ENCODE measurements around the gene MGST2.

The MGST2 gene

DNA sequence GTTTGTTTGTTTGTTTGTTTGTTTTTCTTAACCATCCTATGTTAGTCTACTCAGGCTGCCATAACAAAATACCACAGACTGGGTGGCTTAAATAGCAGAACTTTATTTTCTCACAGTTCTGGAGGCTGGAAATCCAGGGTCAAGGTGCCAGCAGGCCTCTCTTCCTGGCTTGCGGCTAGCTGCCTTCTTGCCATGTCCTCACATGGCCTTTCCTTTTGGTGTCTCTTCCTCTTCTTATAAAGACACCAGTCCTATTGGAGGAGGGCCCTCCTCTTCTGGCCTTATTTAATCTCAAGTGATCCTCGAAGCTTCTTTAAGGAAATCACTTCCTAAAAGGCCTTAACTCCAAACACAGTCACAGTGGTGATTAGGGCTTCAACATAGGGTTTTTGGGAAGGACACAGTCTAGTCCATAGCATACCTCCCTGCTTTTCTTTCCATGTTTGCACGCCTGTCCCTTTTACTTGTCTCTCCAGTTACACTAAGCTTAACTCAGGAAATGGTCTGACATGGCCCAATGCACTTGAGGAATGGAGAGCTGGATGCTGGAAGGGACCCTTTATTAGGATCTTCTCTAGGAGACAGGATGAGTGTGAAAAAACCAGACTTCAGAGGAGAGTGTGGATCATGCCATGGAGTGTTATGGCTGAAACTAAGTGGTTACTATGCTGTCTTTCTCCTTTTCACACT, 36.0 kb upstream of the MGST2 start:
- Histone ChIP-seq H3K9me3 (ENCODE audit: insufficient read depth, low read depth, low read length) (no peaks in the 10 kb centered on the region), H3K79me2 (ENCODE audit: control insufficient read depth, insufficient read depth, low read length, poor library complexity) (no peaks in the 10 kb centered on the region), H2BK120ac (ENCODE audit: insufficient read depth, low read length, poor library complexity) (no peak overlapping the region), H3K9ac (ENCODE audit: low read length) (no peak overlapping the region), H3K4ac (ENCODE audit: low read depth, low read length) (no peak overlapping the region), H4K8ac (ENCODE audit: low read depth, low read length) (no peak overlapping the region), H2BK12ac (ENCODE audit: low read length) (no peak overlapping the region), H3K36me3 (ENCODE audit: control insufficient read depth in 1 of 2, insufficient read depth in 2 of 2, low read length in 2 of 2) (no peaks in the 10 kb centered on the region), H4K12ac (ENCODE audit: low read depth, low read length) (no peak overlapping the region), H3K79me1 (ENCODE audit: low read length) (no peaks in the 10 kb centered on the region), H3K4me1 (ENCODE audit: control insufficient read depth in 1 of 2, insufficient read depth in 2 of 2, low read length in 2 of 2) (peaks cover 2 to 9% of the 10 kb centered on the region in 2 experiments), H3K23ac (ENCODE audit: low read length) (no peak overlapping the region), H3K4me3 (ENCODE audit: low read depth, low read length) (no peak overlapping the region), H2BK5ac (ENCODE audit: low read depth, low read length, poor library complexity) (no peak overlapping the region), H2AFZ (ENCODE audit: insufficient read depth, low read length, poor library complexity) (no peak overlapping the region), H3K27me3 (ENCODE audit: insufficient read depth, low read length) (no peaks in the 10 kb centered on the region), H4K91ac (ENCODE audit: low read depth, low read length) (no peak overlapping the region), H3K27ac (ENCODE audit: low read depth, low read length) (no peak overlapping the region), H3K4me2 (ENCODE audit: low read length) (no peak overlapping the region), H3K18ac (ENCODE audit: low read length) (no peak overlapping the region), H2AK5ac (ENCODE audit: low read length) (no peak overlapping the region), H3K14ac (ENCODE audit: low read length) (no peak overlapping the region)
- no CpG with 5 or more reads among the region's 3 CpGs for WGBS (ENCODE audit: extremely low coverage, insufficient coverage, insufficient read length)
- no peak for DNase-seq

DNA sequence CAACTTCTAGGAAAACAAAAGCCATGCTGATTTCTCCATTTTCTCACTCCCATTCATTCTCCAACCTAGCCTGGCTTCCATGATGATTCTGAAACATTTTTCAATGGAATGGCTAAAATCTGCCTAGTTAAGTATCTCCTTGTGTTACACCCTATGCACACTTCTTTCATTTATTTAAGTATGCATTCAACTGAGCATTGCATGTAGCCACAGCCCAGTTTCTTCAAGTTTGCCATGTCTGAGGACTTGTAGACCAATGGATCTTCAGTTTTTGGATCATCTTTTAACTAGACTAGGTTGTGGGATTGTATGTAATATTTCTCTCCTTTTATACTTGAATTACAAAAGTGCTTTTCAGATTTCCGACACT, 35.5 kb upstream of the MGST2 start:
- no peak overlapping the region for H3K23ac ChIP-seq (ENCODE audit: low read length)
- no peaks in the 10 kb centered on the region for H3K79me1 ChIP-seq (ENCODE audit: low read length)
- no peak overlapping the region for H3K4ac ChIP-seq (ENCODE audit: low read depth, low read length)
- no peak overlapping the region for H3K4me3 ChIP-seq (ENCODE audit: low read depth, low read length)
- no peaks in the 10 kb centered on the region for H3K9me3 ChIP-seq (ENCODE audit: insufficient read depth, low read depth, low read length)
- H3K79me2 ChIP-seq (ENCODE audit: control insufficient read depth, insufficient read depth, low read length, poor library complexity): no peaks in the 10 kb centered on the region
- no peak overlapping the region for H2BK12ac ChIP-seq (ENCODE audit: low read length)
- H3K14ac ChIP-seq (ENCODE audit: low read length): no peak overlapping the region
- no peak overlapping the region for H2AK5ac ChIP-seq (ENCODE audit: low read length)
- H3K27me3 ChIP-seq (ENCODE audit: insufficient read depth, low read length): no peaks in the 10 kb centered on the region
- H3K4me2 ChIP-seq (ENCODE audit: low read length): no peak overlapping the region
- no peak overlapping the region for H2BK120ac ChIP-seq (ENCODE audit: insufficient read depth, low read length, poor library complexity)
- WGBS (ENCODE audit: extremely low coverage, insufficient coverage, insufficient read length): no CpG with 5 or more reads among the region's 1 CpG
- no peak overlapping the region for H3K27ac ChIP-seq (ENCODE audit: low read depth, low read length)
- no peak for DNase-seq
- no peak overlapping the region for H4K12ac ChIP-seq (ENCODE audit: low read depth, low read length)
- H3K18ac ChIP-seq (ENCODE audit: low read length): no peak overlapping the region
- H4K91ac ChIP-seq (ENCODE audit: low read depth, low read length): no peak overlapping the region
- no peak overlapping the region for H2BK5ac ChIP-seq (ENCODE audit: low read depth, low read length, poor library complexity)
- H3K36me3 ChIP-seq (ENCODE audit: control insufficient read depth in 1 of 2, insufficient read depth in 2 of 2, low read length in 2 of 2): no peaks in the 10 kb centered on the region
- no peak overlapping the region for H4K8ac ChIP-seq (ENCODE audit: low read depth, low read length)
- H3K4me1 ChIP-seq (ENCODE audit: control insufficient read depth in 1 of 2, insufficient read depth in 2 of 2, low read length in 2 of 2): peaks cover 2 to 9% of the 10 kb centered on the region in 2 experiments
- H3K9ac ChIP-seq (ENCODE audit: low read length): no peak overlapping the region
- no peak overlapping the region for H2AFZ ChIP-seq (ENCODE audit: insufficient read depth, low read length, poor library complexity)

DNA sequence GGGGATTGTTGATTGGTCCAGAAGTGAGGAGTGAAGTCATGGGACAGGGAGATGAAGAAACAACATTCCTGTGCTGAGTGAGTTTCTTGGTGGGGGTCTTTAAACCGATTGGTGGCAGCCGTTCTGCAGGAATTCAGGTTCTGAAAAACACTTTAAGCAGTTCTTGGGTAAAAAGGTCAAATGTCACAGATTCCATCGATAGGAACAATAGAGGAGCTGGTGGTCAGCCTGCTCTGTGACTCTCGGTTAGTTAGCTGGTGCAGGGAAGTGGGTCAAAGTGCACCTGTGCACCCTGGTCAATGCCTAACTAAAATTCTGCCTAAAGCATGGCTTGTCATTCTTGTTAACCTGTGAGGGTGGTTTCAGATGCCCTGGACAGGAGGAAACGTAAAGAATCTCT, 34.6 kb upstream of the MGST2 start:
- no peaks in the 10 kb centered on the region for H3K9me3 ChIP-seq (ENCODE audit: insufficient read depth, low read depth, low read length)
- H3K4ac ChIP-seq (ENCODE audit: low read depth, low read length): no peak overlapping the region
- no peak overlapping the region for H3K18ac ChIP-seq (ENCODE audit: low read length)
- H3K79me1 ChIP-seq (ENCODE audit: low read length): no peaks in the 10 kb centered on the region
- no peak overlapping the region for H4K8ac ChIP-seq (ENCODE audit: low read depth, low read length)
- no peak overlapping the region for H4K12ac ChIP-seq (ENCODE audit: low read depth, low read length)
- peak overlapping the region; percentile 42 for H2BK120ac ChIP-seq (ENCODE audit: insufficient read depth, low read length, poor library complexity)
- no peak overlapping the region for H3K14ac ChIP-seq (ENCODE audit: low read length)
- DNase-seq: peak in 1 of 2 donors; percentile 26
- H2AFZ ChIP-seq (ENCODE audit: insufficient read depth, low read length, poor library complexity): no peak overlapping the region
- H2AK5ac ChIP-seq (ENCODE audit: low read length): no peak overlapping the region
- H3K23ac ChIP-seq (ENCODE audit: low read length): no peak overlapping the region
- no CpG with 5 or more reads among the region's 5 CpGs for WGBS (ENCODE audit: extremely low coverage, insufficient coverage, insufficient read length)
- H3K4me3 ChIP-seq (ENCODE audit: low read depth, low read length): no peak overlapping the region
- H4K91ac ChIP-seq (ENCODE audit: low read depth, low read length): no peak overlapping the region
- peak overlapping the region; percentile 53 for H2BK5ac ChIP-seq (ENCODE audit: low read depth, low read length, poor library complexity)
- H3K27me3 ChIP-seq (ENCODE audit: insufficient read depth, low read length): no peaks in the 10 kb centered on the region
- no peak overlapping the region for H3K4me2 ChIP-seq (ENCODE audit: low read length)
- H3K9ac ChIP-seq (ENCODE audit: low read length): no peak overlapping the region
- no peaks in the 10 kb centered on the region for H3K36me3 ChIP-seq (ENCODE audit: control insufficient read depth in 1 of 2, insufficient read depth in 2 of 2, low read length in 2 of 2)
- H3K4me1 ChIP-seq (ENCODE audit: control insufficient read depth in 1 of 2, insufficient read depth in 2 of 2, low read length in 2 of 2): peaks cover 2 to 9% of the 10 kb centered on the region in 2 experiments
- H3K79me2 ChIP-seq (ENCODE audit: control insufficient read depth, insufficient read depth, low read length, poor library complexity): no peaks in the 10 kb centered on the region
- H3K27ac ChIP-seq (ENCODE audit: low read depth, low read length): peak overlapping the region; percentile 48
- no peak overlapping the region for H2BK12ac ChIP-seq (ENCODE audit: low read length)

GRCh38 chr4:139631791-139632190, 33.8 kb upstream of the MGST2 start:
- no peak for DNase-seq
- Histone ChIP-seq H3K9ac (ENCODE audit: low read length) (no peak overlapping the region), H3K18ac (ENCODE audit: low read length) (no peak overlapping the region), H3K36me3 (ENCODE audit: control insufficient read depth in 1 of 2, insufficient read depth in 2 of 2, low read length in 2 of 2) (no peaks in the 10 kb centered on the region), H4K12ac (ENCODE audit: low read depth, low read length) (no peak overlapping the region), H4K91ac (ENCODE audit: low read depth, low read length) (no peak overlapping the region), H3K9me3 (ENCODE audit: insufficient read depth, low read depth, low read length) (no peaks in the 10 kb centered on the region), H3K4me2 (ENCODE audit: low read length) (no peak overlapping the region), H4K8ac (ENCODE audit: low read depth, low read length) (no peak overlapping the region), H3K4me3 (ENCODE audit: low read depth, low read length) (no peak overlapping the region), H2BK120ac (ENCODE audit: insufficient read depth, low read length, poor library complexity) (no peak overlapping the region), H3K27ac (ENCODE audit: low read depth, low read length) (no peak overlapping the region), H3K4ac (ENCODE audit: low read depth, low read length) (no peak overlapping the region), H3K14ac (ENCODE audit: low read length) (no peak overlapping the region), H3K23ac (ENCODE audit: low read length) (no peak overlapping the region), H2BK5ac (ENCODE audit: low read depth, low read length, poor library complexity) (no peak overlapping the region), H3K79me1 (ENCODE audit: low read length) (no peaks in the 10 kb centered on the region), H3K4me1 (ENCODE audit: control insufficient read depth in 1 of 2, insufficient read depth in 2 of 2, low read length in 2 of 2) (peaks cover 2 to 9% of the 10 kb centered on the region in 2 experiments), H3K27me3 (ENCODE audit: insufficient read depth, low read length) (no peaks in the 10 kb centered on the region), H2BK12ac (ENCODE audit: low read length) (no peak overlapping the region), H2AK5ac (ENCODE audit: low read length) (no peak overlapping the region), H2AFZ (ENCODE audit: insufficient read depth, low read length, poor library complexity) (no peak overlapping the region), H3K79me2 (ENCODE audit: control insufficient read depth, insufficient read depth, low read length, poor library complexity) (no peaks in the 10 kb centered on the region)
- 100% methylated on average over 1 of the region's 1 CpG for WGBS (ENCODE audit: extremely low coverage, insufficient coverage, insufficient read length)
